HG03135 (cell line): ENCODE measurements around the gene MGLL.
A peak's percentile ranks its signal among the peaks of the same experiment; 100 is the strongest.
"Not testable (repeated sequence)": the region's sequence is repeated elsewhere in the genome, so short reads cannot be mapped to it uniquely, and the experiment has no call there.

Experiments
- ATAC-seq: cut with Tn5 transposase; IDR thresholded peaks from one replicate; pipeline ENCODE4 v1.9.1; 2021; ENCODE audit warnings: mild to moderate bottlenecking, moderate library complexity; ENCODE audit not compliant: unreplicated experiment

Gene MGLL

GRCh38 chr3:127711021-127711695, 111.2 kb downstream of the MGLL start:
- ATAC-seq, result no peak

- ATAC-seq, result no peak
These were observed 112.0 kb downstream of the MGLL start for GRCh38 chr3:127710155-127710941.

DNA sequence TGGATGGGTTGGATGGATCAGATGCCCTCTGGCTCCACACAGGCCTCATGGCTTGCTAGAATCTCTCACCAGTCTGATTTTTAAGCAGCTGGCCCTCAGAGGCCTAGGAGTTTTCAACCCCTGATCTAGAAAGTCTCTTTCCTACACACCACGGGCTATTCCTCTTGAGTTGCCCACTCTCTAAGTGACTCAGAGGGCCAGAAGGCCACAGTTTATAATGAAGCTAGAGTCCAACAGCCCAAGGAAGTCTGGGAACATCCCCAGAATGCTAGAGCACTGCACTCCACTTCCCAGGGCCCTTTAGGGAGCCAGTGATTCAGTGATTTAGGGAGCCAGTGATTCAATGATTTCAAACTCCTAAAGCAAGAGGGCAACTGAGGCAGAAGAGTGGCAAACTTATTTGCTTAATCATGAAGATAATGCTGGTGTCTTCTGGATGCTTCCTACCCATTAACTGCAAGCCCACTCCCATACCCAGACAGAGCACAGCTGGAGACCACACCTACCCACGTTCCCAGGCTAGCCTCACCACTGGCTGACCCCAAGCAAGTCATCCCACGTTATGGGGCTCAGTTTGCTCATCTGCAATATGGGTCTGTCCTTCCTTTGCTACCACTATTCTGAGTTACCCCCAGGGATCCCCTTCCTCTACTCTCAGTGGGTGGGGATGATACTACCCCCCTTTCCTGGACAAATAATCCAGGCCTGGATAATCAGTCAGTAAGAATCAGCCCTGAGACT, 112.8 kb downstream of the MGLL start:
- no peak for ATAC-seq

GRCh38 chr3:127708837-127709236, 113.5 kb downstream of the MGLL start:
- no peak for ATAC-seq

- ATAC-seq, result no peak
These were observed 114.4 kb downstream of the MGLL start for GRCh38 chr3:127707851-127708411.

- ATAC-seq, result no peak
These were observed 115.4 kb downstream of the MGLL start for GRCh38 chr3:127706785-127707351.

- ATAC-seq, result no peak
These were observed 116.0 kb downstream of the MGLL start for GRCh38 chr3:127706312-127706711.

- not testable (repeated sequence) for ATAC-seq
These were observed 117.5 kb downstream of the MGLL start for GRCh38 chr3:127704840-127705239.

GRCh38 chr3:127702151-127702578, 120.2 kb downstream of the MGLL start:
- ATAC-seq, result no peak

DNA sequence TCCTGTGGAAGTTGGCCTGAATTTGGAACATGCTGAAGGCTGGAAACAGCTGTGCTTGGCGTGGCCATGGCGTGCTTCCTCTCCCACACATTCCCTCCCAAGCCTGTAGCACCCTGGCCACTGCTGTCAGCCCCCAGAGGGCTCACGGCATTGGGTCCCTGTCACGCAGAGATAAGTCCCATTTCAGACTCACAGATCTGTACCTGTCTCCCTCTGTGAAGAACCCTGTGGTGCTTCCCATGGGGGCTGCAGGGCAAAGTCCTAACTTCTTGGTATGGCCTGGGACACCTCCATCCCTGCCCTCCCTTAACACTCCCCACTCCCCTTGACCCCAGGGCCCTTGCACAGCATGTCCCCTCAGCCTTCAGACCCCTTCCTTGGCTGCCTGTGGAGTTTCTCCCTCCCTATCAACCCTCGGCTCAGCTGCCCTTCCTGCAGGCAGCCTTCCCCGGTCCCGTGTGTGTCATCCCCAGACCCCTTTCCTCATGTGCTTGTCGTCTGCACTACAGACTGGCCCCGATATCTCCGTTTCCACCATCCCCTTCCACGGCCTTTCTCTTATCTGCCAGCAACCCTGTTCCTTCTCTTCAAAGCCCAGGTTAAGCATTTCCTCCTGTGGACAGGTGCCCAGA, 120.9 kb downstream of the MGLL start:
- ATAC-seq, result no peak

- ATAC-seq, result no peak
These were observed 121.9 kb downstream of the MGLL start for GRCh38 chr3:127700406-127700805.

DNA sequence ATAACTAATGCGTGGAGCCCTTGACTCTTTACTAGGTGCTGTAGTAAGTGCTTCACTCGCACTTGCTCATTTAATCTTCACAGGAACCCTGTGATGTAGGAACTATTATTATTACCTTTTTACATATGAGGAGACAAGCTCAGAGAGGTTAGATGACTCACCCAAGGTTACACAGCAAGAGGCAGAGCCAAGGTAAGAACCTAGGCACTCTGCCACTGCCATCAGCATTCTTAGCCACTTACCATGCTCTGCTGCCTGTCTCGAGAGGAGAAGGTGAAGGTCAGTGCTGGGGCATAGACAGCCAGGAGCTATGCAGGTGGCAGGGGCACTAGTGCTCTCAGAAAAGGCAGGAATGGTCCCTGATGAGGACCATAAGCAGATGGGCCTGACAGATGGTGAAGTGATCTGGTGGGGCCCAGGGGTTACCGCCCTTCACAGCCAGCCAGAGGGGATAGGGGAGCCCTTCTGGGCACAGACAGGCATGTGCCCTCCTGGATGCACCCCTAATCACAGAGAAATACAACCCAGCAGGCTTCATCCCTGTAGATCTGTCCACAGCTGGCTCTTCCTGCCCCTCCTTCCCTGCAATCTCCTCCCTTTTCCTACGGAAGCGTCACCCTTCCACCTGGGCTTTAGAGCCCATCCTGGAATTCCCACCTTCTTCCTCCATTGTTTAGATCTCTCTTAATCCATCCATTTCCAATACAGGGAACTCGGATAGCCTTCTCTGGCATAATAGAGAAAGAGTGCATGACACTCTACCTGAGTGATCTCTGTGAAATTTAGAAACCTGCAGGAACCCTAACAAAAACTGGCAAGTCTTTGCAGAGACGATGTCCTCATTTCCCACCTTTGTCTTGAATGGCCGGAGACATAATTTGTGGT, 122.7 kb downstream of the MGLL start:
- ATAC-seq, result no peak

GRCh38 chr3:127698691-127699415, 123.5 kb downstream of the MGLL start:
- no peak for ATAC-seq

DNA sequence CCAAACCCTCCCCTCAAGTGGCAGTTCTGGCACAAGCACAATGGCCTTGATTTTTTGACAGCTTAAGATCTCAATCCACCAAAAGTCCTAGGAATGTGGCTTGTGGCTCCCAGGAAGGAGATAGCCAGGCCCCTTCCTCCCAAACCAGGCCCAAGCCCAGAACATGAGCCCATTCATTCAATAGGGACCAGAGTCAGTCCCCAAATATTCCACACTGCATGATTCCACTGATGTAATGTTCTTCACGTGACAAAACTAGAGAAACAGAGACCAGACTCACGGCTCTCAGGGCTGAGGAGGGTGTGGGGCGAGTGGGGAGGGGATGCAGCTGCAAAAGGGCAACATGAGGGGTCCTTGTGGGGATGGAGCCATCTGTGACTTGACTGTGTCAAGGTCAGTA, 124.0 kb downstream of the MGLL start:
- no peak for ATAC-seq

- ATAC-seq, result peak; percentile 70
These were observed 124.6 kb downstream of the MGLL start for GRCh38 chr3:127697551-127698240.

DNA sequence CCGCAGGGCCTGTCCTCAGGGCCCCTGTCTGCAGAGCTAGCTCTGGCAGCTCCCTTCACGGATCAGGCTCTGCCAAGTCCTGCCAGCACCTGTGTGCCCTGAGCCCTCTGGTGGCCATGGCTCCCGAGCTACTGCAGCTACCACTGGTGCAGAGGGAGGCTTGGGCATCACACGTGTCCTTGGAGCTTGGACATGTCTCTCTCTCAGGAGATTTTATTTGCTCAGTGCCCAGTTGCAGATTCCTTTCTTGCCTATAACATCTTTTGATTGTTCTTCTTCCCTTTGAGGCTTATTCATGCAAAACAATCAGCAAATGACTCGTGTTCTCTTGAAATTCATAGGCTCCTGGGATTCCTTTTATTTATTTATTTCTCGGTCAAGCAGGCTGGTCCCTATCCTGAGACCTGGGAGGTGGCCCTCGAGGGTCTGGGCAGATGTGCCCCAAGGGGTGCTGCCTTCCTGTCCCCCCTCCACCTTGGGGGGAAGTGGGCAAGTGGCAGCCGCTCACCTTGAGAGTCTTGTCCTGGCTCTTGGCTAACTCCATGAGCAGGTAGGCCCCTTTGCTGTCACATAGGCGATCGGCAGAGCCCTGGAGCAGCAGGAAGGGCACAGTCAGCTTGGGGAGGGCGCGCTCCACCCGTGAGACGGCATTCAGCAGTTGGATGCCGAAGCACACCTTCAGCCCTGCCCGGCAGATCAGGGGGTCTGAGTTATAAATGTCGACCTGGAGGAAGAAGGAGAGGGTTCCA, 127.7 kb downstream of the MGLL start:
- ATAC-seq, result no peak

DNA sequence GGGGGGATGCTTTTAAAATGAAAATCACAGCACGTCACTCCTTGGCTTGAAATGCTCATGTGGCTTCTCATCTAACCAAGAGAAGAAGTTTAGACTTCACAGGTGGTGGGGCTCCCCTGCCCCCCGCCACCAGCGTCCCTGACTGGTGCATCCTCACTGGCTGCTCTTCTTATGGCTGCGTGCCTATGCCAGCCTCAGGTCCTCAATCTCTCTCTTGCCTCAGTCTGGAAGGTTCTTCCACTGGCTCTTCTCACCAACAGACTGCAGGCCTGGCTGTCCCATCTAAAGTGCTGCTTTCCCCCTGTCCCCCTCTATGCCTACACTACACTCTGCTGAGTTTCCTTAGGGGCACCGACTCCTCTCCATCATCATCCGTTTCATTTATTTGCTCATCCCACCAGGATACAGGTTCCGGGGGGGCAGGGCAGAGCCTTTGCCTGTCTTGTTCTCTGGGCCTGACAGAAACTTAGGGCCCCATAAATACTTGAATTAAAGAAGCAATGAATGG, 128.9 kb downstream of the MGLL start:
- no peak for ATAC-seq
